ENCODE results near the gene PTPRN2.

GRCh38 chr7:158265743-158266080, 321.9 kb downstream of the PTPRN2 start:
- TF ChIP-seq CTCF (IDR thresholded peaks at IDR 0.05; ENCODE audit: low read depth, low read length) (no peak), POLR2A (IDR thresholded peaks at IDR 0.05; ENCODE audit: extremely low read depth, insufficient read length) (no peak), MAX (IDR thresholded peaks at IDR 0.05; ENCODE audit: low read depth, low read length) (no peak), MYC (IDR thresholded peaks at IDR 0.05; ENCODE audit: low read depth, low read length) (no peak)
